SU-DHL-6 (cell line): Measurements from ENCODE around the gene VWF.

ENCODE experiments used
- H2AFZ ChIP-seq: fragments of 200-600 bp; sonication (generic); 2 replicates; pipeline ENCODE4 v1.6.1; 2014; ENCODE audit warnings: low read depth, mild to moderate bottlenecking, moderate library complexity, mixed read lengths, antibody characterized with exemption, low read length; ENCODE audit not compliant: severe bottlenecking
- H3F3A ChIP-seq: fragments of 200-600 bp; shearing (Covaris generic); 2 replicates; pipeline ENCODE4 v1.6.0; 2016; ENCODE audit warnings: antibody characterized with exemption, mild to moderate bottlenecking; ENCODE audit not compliant: insufficient read depth
- H3K27ac ChIP-seq: fragments of 200-600 bp; sonication (generic); 2 replicates; pipeline ENCODE4 v1.5.1; 2016; ENCODE audit warnings: low read depth, mild to moderate bottlenecking, low read length, moderate library complexity, mixed read lengths
- H3K27me3 ChIP-seq: fragments of 200-600 bp; sonication (generic), shearing (Covaris generic); 2 replicates; pipeline ENCODE4 v1.6.0; 2014; ENCODE audit warnings: mild to moderate bottlenecking, low read length
- H3K36me3 ChIP-seq: fragments of 200-600 bp; sonication (generic); 2 replicates; pipeline ENCODE4 v1.6.1; 2014; ENCODE audit warnings: mild to moderate bottlenecking, low read length, mixed read lengths
- H3K4me2 ChIP-seq: fragments of 300-600, 200-600 bp; shearing (Covaris generic), sonication (generic); 2 replicates; pipeline ENCODE4 v1.6.0; 2014; ENCODE audit warnings: low read length, low read depth, mild to moderate bottlenecking; ENCODE audit not compliant: poor library complexity, severe bottlenecking
- H3K4me3 ChIP-seq: fragments of 200-600 bp; sonication (generic); 2 replicates; pipeline ENCODE4 v1.5.1; 2014; ENCODE audit warnings: antibody characterized with exemption, low read length, mild to moderate bottlenecking, mixed read lengths; ENCODE audit not compliant: insufficient read depth, poor library complexity, severe bottlenecking
- H3K79me2 ChIP-seq: fragments of 200-600 bp; sonication (generic); 2 replicates; pipeline ENCODE4 v1.6.1; 2014; ENCODE audit warnings: mild to moderate bottlenecking, low read length, moderate library complexity; ENCODE audit not compliant: insufficient read depth
- H3K9ac ChIP-seq: fragments of 200-600 bp; sonication (generic); 2 replicates; pipeline ENCODE4 v1.7.0; 2014; ENCODE audit warnings: mild to moderate bottlenecking, low read length
- H3K9me2 ChIP-seq: fragments of 200-600 bp; sonication (generic); replicated peaks from 2 replicates; pipeline ENCODE4 v1.6.1; 2014; ENCODE audit warnings: low read length; ENCODE audit not compliant: insufficient read depth
- H3K9me3 ChIP-seq: fragments of 200-600 bp; sonication (generic); 2 replicates; pipeline ENCODE4 v1.6.1; 2014; ENCODE audit warnings: low read length, mixed read lengths; ENCODE audit not compliant: insufficient read depth
- H4K20me1 ChIP-seq: fragments of 200-600 bp; sonication (generic); 2 replicates; pipeline ENCODE4 v1.6.1; 2014; ENCODE audit warnings: low read depth, mild to moderate bottlenecking, antibody characterized with exemption, low read length, moderate library complexity, mixed read lengths
- EZH2phosphoT487 ChIP-seq: fragments of 200-600 bp; sonication (generic), shearing (Covaris generic); conservative IDR thresholded peaks from 2 replicates; pipeline ENCODE4 v1.6.1; 2018; ENCODE audit warnings: mild to moderate bottlenecking, antibody characterized with exemption, low read length, moderate library complexity, mixed read lengths
- TF ChIP-seq, protein P1 (sequence below): fragments of 200-600 bp; sonication (generic); IDR thresholded peaks from one replicate; pipeline ENCODE4 v1.5.1; 2017; ENCODE audit warnings: antibody characterized with exemption, mild to moderate bottlenecking, low read length, moderate library complexity; ENCODE audit not compliant: insufficient read depth, poor library complexity, severe bottlenecking

VWF gene

DNA sequence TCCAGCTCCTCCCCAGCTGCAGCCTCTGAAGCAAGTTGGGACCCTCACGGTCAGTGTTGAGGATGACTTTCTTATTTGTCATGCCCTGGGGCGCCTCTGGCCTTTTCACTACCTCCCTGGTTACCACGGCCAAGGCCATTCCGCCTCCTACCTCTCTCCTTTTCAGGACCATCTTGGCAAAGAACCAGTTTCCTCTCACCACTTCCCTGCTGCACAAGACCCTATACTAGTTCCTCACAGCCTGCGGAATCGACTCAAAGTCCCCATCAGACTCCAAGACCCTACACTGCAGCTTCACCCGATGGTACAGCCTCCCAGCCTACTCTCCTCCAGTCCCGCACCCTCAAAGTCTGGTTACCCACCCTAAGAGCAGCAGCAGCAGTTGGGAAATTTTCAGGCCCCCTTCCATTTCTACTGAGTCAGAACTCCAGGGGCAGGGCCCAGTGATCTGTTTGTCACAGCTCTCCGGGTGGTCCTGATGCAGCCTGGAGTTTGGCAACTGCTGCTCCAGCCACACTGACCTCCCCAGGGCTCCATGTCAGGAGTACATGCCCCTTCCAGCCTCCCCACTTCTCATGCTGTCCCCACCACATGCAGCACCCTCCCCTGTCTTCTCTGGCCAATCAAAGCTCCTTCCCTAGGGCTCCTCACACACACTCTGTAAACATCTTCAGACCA, 5.4 kb downstream of the VWF start:
- Histone ChIP-seq H3K36me3 (no peaks in the 10 kb centered on the region), H4K20me1 (no peaks in the 10 kb centered on the region), H3K9me3 (no peaks in the 10 kb centered on the region), H3K4me2 (no peak overlapping the region), H3K9ac (no peak overlapping the region), H3F3A (no peaks in the 10 kb centered on the region), H2AFZ (no peak overlapping the region), H3K27me3 (no peaks in the 10 kb centered on the region), H3K9me2 (no peaks in the 10 kb centered on the region), H3K4me3 (no peak overlapping the region), H3K79me2 (no peaks in the 10 kb centered on the region), H3K27ac (no peak overlapping the region)
- TF ChIP-seq EZH2phosphoT487, result no peak
- TF ChIP-seq, protein P1, sequence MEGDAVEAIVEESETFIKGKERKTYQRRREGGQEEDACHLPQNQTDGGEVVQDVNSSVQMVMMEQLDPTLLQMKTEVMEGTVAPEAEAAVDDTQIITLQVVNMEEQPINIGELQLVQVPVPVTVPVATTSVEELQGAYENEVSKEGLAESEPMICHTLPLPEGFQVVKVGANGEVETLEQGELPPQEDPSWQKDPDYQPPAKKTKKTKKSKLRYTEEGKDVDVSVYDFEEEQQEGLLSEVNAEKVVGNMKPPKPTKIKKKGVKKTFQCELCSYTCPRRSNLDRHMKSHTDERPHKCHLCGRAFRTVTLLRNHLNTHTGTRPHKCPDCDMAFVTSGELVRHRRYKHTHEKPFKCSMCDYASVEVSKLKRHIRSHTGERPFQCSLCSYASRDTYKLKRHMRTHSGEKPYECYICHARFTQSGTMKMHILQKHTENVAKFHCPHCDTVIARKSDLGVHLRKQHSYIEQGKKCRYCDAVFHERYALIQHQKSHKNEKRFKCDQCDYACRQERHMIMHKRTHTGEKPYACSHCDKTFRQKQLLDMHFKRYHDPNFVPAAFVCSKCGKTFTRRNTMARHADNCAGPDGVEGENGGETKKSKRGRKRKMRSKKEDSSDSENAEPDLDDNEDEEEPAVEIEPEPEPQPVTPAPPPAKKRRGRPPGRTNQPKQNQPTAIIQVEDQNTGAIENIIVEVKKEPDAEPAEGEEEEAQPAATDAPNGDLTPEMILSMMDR, result no peak

DNA sequence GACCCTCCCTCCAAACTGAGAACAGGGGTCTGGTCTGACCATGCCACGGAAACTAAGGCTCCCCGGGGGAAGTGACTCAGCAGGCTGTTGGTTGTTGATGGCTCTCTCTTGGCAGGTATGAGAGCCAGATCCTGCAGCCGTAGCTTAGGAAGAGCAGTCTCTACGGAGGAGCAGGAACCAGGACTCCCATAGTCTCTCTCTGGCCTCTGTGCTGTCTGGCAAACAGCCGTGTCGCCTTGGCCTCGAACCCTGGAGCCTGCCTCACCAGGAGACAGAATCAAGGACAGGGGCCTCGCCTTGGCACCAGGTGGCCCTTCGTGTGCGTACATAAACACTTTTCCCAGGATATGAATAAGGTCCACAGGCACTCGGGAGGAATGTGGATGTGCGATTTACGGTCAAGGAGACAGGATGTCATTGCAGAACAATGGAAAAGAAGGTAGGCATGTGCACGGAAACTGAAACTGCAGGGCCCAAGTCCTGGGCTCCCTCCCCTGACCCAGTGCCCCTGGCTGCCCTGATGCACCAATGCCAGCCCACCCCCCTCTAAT, 7.9 kb downstream of the VWF start:
- no peaks in the 10 kb centered on the region for H3K27me3 ChIP-seq
- H3K36me3 ChIP-seq, result no peaks in the 10 kb centered on the region
- H3K9me2 ChIP-seq, result no peaks in the 10 kb centered on the region
- no peaks in the 10 kb centered on the region for H3K79me2 ChIP-seq
- H2AFZ ChIP-seq, result no peak overlapping the region
- no peak overlapping the region for H3K4me2 ChIP-seq
- H3K9me3 ChIP-seq, result no peaks in the 10 kb centered on the region
- no peak overlapping the region for H3K9ac ChIP-seq
- no peaks in the 10 kb centered on the region for H3F3A ChIP-seq
- no peaks in the 10 kb centered on the region for H4K20me1 ChIP-seq
- TF ChIP-seq, protein P1, result no peak
- no peak for TF ChIP-seq EZH2phosphoT487
- H3K27ac ChIP-seq, result no peak overlapping the region
- no peak overlapping the region for H3K4me3 ChIP-seq

DNA sequence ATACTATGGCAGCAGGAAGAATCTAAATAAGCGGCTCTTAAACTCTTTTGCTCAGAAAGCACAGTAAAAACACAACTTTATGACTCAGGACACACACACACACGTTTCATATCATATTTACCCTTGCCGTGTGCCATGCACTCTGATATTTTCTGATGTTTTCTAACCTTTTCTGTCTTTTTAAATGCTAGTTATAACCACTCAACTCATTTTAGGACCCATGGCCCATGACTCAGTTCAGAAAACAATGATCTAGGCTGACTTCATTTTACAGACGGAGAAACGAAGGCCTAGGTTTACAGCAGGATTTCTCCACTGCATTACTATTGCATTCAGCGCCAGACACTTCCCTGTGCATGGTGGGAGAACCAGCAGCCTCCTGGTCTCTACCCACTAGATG, 9.1 kb downstream of the VWF start:
- Histone ChIP-seq H4K20me1 (no peaks in the 10 kb centered on the region), H3K9me2 (no peaks in the 10 kb centered on the region), H3K9me3 (no peaks in the 10 kb centered on the region), H3K36me3 (no peaks in the 10 kb centered on the region), H3K79me2 (no peaks in the 10 kb centered on the region), H2AFZ (no peak overlapping the region), H3K9ac (no peak overlapping the region), H3K27ac (no peak overlapping the region), H3K27me3 (no peaks in the 10 kb centered on the region), H3K4me3 (no peak overlapping the region), H3F3A (no peaks in the 10 kb centered on the region), H3K4me2 (no peak overlapping the region)
- no peak for TF ChIP-seq EZH2phosphoT487
- TF ChIP-seq, protein P1, result no peak
